Subcutaneous adipose tissue (tissue), 4 donors: ENCODE measurements around the gene EFL1. TPM values are rescaled to one million over a fixed set of nuclear protein-coding genes. Genes with fewer than 3 reads are reported as not detected.

Source experiments
- total RNA-seq, 4 donors: library from RNA; depleted of rRNA; stranded (reverse); fragments of >200 nt; gene quantifications; one replicate each; pipeline ENCODE4 v1.1.0, GENCODE V29; 2016
- TF ChIP-seq, protein P1 (sequence below): fragments of 450-650 bp; IDR thresholded peaks from one replicate; pipeline ENCODE4 v1.5.1; 2016; ENCODE audit warnings: low read depth, mild to moderate bottlenecking, control low read depth, antibody characterized with exemption, moderate library complexity

EFL1 gene
- total RNA-seq, 4 donors from 2014 or later, result 12.2 to 21.1 (median 16.6) TPM

- TF ChIP-seq, protein P1, sequence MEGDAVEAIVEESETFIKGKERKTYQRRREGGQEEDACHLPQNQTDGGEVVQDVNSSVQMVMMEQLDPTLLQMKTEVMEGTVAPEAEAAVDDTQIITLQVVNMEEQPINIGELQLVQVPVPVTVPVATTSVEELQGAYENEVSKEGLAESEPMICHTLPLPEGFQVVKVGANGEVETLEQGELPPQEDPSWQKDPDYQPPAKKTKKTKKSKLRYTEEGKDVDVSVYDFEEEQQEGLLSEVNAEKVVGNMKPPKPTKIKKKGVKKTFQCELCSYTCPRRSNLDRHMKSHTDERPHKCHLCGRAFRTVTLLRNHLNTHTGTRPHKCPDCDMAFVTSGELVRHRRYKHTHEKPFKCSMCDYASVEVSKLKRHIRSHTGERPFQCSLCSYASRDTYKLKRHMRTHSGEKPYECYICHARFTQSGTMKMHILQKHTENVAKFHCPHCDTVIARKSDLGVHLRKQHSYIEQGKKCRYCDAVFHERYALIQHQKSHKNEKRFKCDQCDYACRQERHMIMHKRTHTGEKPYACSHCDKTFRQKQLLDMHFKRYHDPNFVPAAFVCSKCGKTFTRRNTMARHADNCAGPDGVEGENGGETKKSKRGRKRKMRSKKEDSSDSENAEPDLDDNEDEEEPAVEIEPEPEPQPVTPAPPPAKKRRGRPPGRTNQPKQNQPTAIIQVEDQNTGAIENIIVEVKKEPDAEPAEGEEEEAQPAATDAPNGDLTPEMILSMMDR, result no peak
Observed at GRCh38 chr15:82146990-82147461, 115.5 kb downstream of the EFL1 start.

- TF ChIP-seq, protein P1, result no peak
Observed at GRCh38 chr15:82146576-82146975, 116.0 kb downstream of the EFL1 start.

DNA sequence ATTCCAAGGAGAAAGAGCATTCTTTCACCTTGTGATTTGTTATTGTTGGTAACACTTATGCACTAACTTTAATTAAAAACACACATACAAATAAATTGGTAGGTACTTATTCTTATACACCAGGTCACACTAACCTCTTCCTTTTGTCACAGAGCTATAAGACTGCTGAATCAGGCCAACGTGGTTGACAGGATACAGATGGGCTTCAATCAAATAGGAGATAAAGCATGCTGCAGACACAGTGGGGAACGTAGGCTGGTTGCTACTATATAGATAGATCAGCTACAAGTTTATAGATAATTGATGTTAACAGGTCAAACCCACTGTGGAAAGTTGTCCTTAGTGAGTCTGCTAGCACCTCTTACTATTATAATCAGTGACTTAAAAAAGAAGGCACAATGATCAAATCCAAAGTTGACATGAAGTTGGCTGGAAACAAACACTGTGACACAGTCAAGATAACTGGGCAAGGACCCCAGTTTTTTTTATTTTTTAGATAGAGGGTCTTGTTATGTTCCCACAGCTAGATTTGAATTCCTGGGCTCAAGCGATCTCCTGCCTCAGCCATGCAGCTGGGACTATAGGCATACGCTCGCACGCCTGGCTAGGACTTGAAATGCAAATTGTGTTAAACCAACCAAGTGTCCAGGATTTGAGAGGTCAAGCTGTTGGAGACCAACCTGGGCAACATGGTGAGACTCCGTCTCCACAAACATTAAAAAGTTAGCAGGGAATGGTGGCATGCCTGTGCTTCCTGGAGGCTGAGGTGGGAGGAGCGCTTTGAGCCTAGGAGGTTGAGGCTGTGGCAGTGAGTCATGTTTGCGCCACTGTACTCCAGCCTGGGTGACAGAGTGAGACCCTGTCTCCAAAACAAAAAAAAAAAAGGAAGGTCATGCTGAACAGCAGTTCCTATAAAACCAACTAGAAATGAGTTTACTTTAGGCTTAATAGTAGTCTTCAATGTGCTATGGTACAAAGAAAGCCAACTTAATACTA, 118.8 kb downstream of the EFL1 start:
- TF ChIP-seq, protein P1, result no peak

- TF ChIP-seq, protein P1, result no peak
Observed at GRCh38 chr15:82140886-82141285, 121.6 kb downstream of the EFL1 start.

DNA sequence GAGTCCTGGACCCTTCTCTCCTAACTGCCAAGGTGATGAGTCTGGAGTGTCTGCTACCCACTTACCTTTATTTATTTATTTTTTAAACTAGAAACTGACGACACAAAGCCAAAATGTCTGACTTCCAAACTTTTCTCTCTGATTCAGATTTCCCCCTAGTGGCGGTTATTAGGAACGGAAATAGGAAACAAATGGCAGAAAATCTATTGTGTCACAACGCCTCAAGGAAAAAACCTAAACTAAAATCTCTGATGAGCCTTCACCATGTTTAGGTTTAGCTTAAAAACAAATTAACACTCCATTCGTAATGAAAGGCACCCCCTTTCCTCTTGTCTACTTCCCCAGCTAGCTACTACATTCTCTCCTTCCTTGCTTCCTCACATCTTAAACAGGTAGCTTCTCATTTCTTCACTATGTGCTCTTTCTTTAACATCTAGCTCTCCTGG, 122.7 kb downstream of the EFL1 start:
- TF ChIP-seq, protein P1, result no peak

DNA sequence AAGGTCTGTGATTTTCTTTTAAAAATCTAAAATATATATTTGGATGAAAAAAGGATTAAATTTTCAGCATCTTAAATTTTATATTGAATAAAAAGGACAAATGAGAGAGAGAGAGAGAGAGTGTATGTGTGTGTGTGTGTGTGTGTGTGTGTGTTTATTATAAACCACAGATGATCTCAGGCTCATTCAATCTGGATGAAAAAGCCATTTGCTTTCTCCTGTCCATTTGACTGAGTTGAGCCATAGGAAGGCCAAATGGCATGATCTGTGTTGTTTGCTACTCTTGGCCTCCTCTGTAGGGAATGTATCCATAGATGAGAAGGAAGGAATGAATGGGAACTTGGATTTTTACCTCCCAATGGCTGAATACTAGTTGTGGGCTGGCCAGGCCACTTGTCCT, 124.2 kb downstream of the EFL1 start:
- TF ChIP-seq, protein P1, result no peak

DNA sequence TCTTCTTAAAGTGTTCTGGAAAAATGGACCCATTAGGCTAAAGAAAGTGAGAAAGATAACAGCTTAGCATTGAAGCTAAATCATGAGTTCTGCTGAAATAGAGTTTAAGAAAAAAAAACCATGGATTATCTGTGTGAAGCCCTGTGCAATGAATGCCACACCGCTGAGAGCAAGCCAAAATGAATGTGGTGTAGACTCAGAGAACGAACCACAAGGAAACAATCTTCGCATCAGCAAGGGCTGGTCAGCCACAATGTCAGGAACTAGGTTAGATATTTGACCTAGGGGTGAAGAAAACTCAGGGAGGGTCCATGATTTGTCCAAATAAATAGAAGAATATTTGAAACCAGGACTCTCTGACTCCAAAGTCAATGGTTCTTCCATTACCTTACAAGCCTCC, 125.3 kb downstream of the EFL1 start:
- TF ChIP-seq, protein P1, result no peak
